GM23338 (cell line): ENCODE data around the gene LEMD2. TPM values are rescaled to one million over a fixed set of nuclear protein-coding genes. Genes with fewer than 3 reads are reported as not detected.

Experiments used
- ATAC-seq: fragments of 200-7000 bp; cut with Tn5 transposase; 3 replicates; pipeline ENCODE4 v1.9.1; 2020
- DNase-seq: peaks from one replicate; pipeline ENCODE4 v3.0.0-alpha.2; 2015; ENCODE audit warnings: low spot score
- H2AFZ ChIP-seq: fragments of 200-600 bp; sonication (generic); 2 replicates; pipeline ENCODE4 v1.8.0; 2016; ENCODE audit warnings: antibody characterized with exemption, mild to moderate bottlenecking, moderate library complexity
- H3F3A ChIP-seq: fragments of 200-600 bp; sonication (generic); replicated peaks from 2 replicates; pipeline ENCODE4 v1.8.0; 2017; ENCODE audit warnings: antibody characterized with exemption, mixed run types, low read depth
- H3K27ac ChIP-seq: fragments of 200-600 bp; sonication (generic); 2 replicates; pipeline ENCODE4 v1.6.1; 2016; ENCODE audit warnings: low read depth
- H3K27me3 ChIP-seq: fragments of 200-600 bp; sonication (generic); 2 replicates; pipeline ENCODE4 v1.8.0; 2016; ENCODE audit warnings: mild to moderate bottlenecking, mixed run types, moderate library complexity; ENCODE audit not compliant: insufficient read depth
- H3K36me3 ChIP-seq: fragments of 200-600 bp; sonication (generic); 2 replicates; pipeline ENCODE4 v1.8.0; 2016; ENCODE audit warnings: mild to moderate bottlenecking; ENCODE audit not compliant: insufficient read depth
- H3K4me1 ChIP-seq: fragments of 200-600 bp; sonication (generic); 2 replicates; pipeline ENCODE4 v1.8.0; 2016; ENCODE audit warnings: mild to moderate bottlenecking, moderate library complexity; ENCODE audit not compliant: insufficient read depth
- H3K4me2 ChIP-seq: fragments of 200-600 bp; sonication (generic); 2 replicates; pipeline ENCODE4 v1.7.1; 2017; ENCODE audit warnings: mixed run types
- H3K4me3 ChIP-seq: fragments of 200-600 bp; sonication (generic); 2 replicates; pipeline ENCODE4 v1.6.1; 2016; ENCODE audit warnings: mixed run types
- H3K79me2 ChIP-seq: fragments of 200-600 bp; sonication (generic); replicated peaks from 2 replicates; pipeline ENCODE4 v1.8.0; 2017; ENCODE audit warnings: mild to moderate bottlenecking; ENCODE audit not compliant: insufficient read depth
- H3K9me2 ChIP-seq: fragments of 200-600 bp; sonication (generic); 2 replicates; pipeline ENCODE4 v1.8.0; 2017; ENCODE audit not compliant: insufficient read depth
- H4K20me1 ChIP-seq: fragments of 200-600 bp; sonication (generic); replicated peaks from 2 replicates; pipeline ENCODE4 v1.8.0; 2017; ENCODE audit warnings: mild to moderate bottlenecking; ENCODE audit not compliant: insufficient read depth
- H3K27ac Mint-ChIP-seq: 2 replicates; pipeline ENCODE4 v1.8.0; 2020; ENCODE audit warnings: inconsistent platforms, mild to moderate bottlenecking, moderate library complexity, mixed read lengths
- H3K27me3 Mint-ChIP-seq: 3 replicates; pipeline ENCODE4 v1.8.0; 2022; ENCODE audit warnings: low read depth, mild to moderate bottlenecking, moderate library complexity, mixed read lengths, inconsistent platforms; ENCODE audit not compliant: insufficient read depth, poor library complexity
- H3K36me3 Mint-ChIP-seq: 3 replicates; pipeline ENCODE4 v1.8.0; 2021; ENCODE audit warnings: low read depth, mild to moderate bottlenecking, inconsistent platforms, moderate library complexity, mixed read lengths
- H3K4me1 Mint-ChIP-seq: 3 replicates; pipeline ENCODE4 v1.8.0; 2020; ENCODE audit warnings: mild to moderate bottlenecking, inconsistent platforms, mixed read lengths
- H3K4me3 Mint-ChIP-seq: 3 replicates; pipeline ENCODE4 v1.8.0; 2021; ENCODE audit warnings: moderate library complexity, mild to moderate bottlenecking, inconsistent platforms, mixed read lengths
- H3K9me3 Mint-ChIP-seq: 3 replicates; pipeline ENCODE4 v1.8.0; 2020; ENCODE audit warnings: moderate library complexity, mild to moderate bottlenecking, inconsistent platforms, mixed read lengths
- CREB1 ChIP-seq: fragments of 250-450 bp; sonication (Bioruptor Pico); IDR thresholded peaks from 2 replicates; pipeline ENCODE4 v1.5.0; 2020; ENCODE audit warnings: low read depth, mild to moderate bottlenecking, moderate library complexity
- EZH2 ChIP-seq: fragments of 200-600 bp; sonication (generic); IDR thresholded peaks from one replicate; pipeline ENCODE4 v1.8.0; 2017; ENCODE audit warnings: antibody characterized with exemption, mild to moderate bottlenecking, low read depth; ENCODE audit not compliant: unreplicated experiment
- EZH2phosphoT487 ChIP-seq: fragments of 200-600 bp; sonication (generic); IDR thresholded peaks from one replicate; pipeline ENCODE4 v1.8.1; 2018; ENCODE audit warnings: antibody characterized with exemption; ENCODE audit not compliant: unreplicated experiment
- JUNB ChIP-seq: IDR thresholded peaks from one replicate; pipeline ENCODE4 v1.6.1; 2016; ENCODE audit warnings: antibody characterized with exemption; ENCODE audit not compliant: unreplicated experiment
- NANOG ChIP-seq: IDR thresholded peaks from 2 replicates; pipeline ENCODE4 v1.6.1; 2016; ENCODE audit warnings: antibody characterized with exemption, borderline replicate concordance
- POLR2AphosphoS5 ChIP-seq: IDR thresholded peaks from 2 replicates; pipeline ENCODE4 v1.6.1; 2016; ENCODE audit warnings: antibody characterized with exemption, low read depth
- STAT1 ChIP-seq: IDR thresholded peaks from one replicate; pipeline ENCODE4 v1.6.1; 2016; ENCODE audit warnings: antibody characterized with exemption; ENCODE audit not compliant: unreplicated experiment
- ZNF114 ChIP-seq: fragments of 250-450 bp; sonication (Bioruptor Pico); IDR thresholded peaks from 2 replicates; pipeline ENCODE4 v1.5.0; 2020; ENCODE audit warnings: mild to moderate bottlenecking, moderate library complexity
- ZNF331 ChIP-seq: fragments of 250-450 bp; sonication (Bioruptor Pico); IDR thresholded peaks from 2 replicates; pipeline ENCODE4 v1.5.0; 2020; ENCODE audit warnings: low read depth, mild to moderate bottlenecking, moderate library complexity
- polyA plus RNA-seq: library from polyadenylated mRNA; unstranded; fragments of >200 nt; fragmentation: Nextera tagmentation; extraction: Ambion mirVana; gene quantifications from 2 replicates; pipeline ENCODE4 v1.2.1, GENCODE V29; 2016
- total RNA-seq: library from RNA; depleted of rRNA; stranded (reverse); fragments of >200 nt; shearing (Covaris generic); gene quantifications from 2 replicates; pipeline ENCODE4 v1.2.3, GENCODE V29; 2014
- TF ChIP-seq, protein P1 (sequence below): IDR thresholded peaks from one replicate; pipeline ENCODE4 v1.6.1; 2018; ENCODE audit warnings: antibody characterized with exemption; ENCODE audit not compliant: unreplicated experiment
- TF ChIP-seq, protein P2 (sequence below): IDR thresholded peaks from 2 replicates; pipeline ENCODE4 v1.6.1; 2016; ENCODE audit warnings: antibody characterized with exemption
- TF ChIP-seq, protein P3 (sequence below): fragments of 250-450 bp; sonication (Bioruptor Pico); IDR thresholded peaks from 2 replicates; pipeline ENCODE4 v1.5.0; 2020; ENCODE audit warnings: mild to moderate bottlenecking, moderate library complexity
- TF ChIP-seq, protein P4 (sequence below), 2 experiments: fragments of 200-600 bp in 1 of 2; sonication (generic) in 1 of 2; conservative IDR thresholded peaks; 2 replicates each; pipeline versions ENCODE4 v1.5.1 to v1.6.1; 2016 to 2017; ENCODE audit warnings: antibody characterized with exemption in 2 of 2, low read depth in 2 of 2, mild to moderate bottlenecking in 2 of 2, moderate library complexity in 1 of 2

LEMD2 gene
- total and polyA plus RNA-seq, 2 experiments from 2014 or later, result 28.6 to 64.7 TPM

DNA sequence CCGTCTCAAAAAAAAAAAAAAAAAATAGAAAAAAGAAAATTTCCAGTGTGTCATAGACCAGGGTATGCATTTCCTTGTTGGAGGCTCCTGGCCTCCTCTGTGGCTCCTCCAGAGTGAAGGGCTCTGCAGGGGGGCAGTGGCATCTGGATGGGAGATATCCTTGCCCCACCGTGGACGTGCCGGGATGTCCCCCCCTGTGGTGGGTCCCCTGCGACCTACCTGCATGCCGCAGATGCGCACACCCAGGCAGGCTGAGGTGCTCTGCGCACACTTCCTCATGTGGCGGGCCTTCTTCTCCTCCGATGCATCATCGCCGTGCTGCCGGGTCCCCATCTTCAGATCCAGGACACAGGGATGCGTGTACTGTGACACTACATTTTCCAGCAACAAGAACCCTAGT, 63.7 kb downstream of the LEMD2 start:
- Histone ChIP-seq H3K4me2 (no peak overlapping the region), H3K27me3 (no peaks in the 10 kb centered on the region), H3K36me3 (no peaks in the 10 kb centered on the region), H4K20me1 (no peaks in the 10 kb centered on the region), H3K27ac (no peak overlapping the region), H3K79me2 (no peaks in the 10 kb centered on the region), H3K9me2 (no peaks in the 10 kb centered on the region), H3F3A (no peaks in the 10 kb centered on the region), H2AFZ (no peak overlapping the region), H3K4me1 (no peaks in the 10 kb centered on the region), H3K4me3 (no peak overlapping the region)
- ATAC-seq, result no peak; the same call in 2 of the 3 replicates
- TF ChIP-seq EZH2, result no peak
- TF ChIP-seq, protein P1, sequence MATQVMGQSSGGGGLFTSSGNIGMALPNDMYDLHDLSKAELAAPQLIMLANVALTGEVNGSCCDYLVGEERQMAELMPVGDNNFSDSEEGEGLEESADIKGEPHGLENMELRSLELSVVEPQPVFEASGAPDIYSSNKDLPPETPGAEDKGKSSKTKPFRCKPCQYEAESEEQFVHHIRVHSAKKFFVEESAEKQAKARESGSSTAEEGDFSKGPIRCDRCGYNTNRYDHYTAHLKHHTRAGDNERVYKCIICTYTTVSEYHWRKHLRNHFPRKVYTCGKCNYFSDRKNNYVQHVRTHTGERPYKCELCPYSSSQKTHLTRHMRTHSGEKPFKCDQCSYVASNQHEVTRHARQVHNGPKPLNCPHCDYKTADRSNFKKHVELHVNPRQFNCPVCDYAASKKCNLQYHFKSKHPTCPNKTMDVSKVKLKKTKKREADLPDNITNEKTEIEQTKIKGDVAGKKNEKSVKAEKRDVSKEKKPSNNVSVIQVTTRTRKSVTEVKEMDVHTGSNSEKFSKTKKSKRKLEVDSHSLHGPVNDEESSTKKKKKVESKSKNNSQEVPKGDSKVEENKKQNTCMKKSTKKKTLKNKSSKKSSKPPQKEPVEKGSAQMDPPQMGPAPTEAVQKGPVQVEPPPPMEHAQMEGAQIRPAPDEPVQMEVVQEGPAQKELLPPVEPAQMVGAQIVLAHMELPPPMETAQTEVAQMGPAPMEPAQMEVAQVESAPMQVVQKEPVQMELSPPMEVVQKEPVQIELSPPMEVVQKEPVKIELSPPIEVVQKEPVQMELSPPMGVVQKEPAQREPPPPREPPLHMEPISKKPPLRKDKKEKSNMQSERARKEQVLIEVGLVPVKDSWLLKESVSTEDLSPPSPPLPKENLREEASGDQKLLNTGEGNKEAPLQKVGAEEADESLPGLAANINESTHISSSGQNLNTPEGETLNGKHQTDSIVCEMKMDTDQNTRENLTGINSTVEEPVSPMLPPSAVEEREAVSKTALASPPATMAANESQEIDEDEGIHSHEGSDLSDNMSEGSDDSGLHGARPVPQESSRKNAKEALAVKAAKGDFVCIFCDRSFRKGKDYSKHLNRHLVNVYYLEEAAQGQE, result no peak
- TF ChIP-seq EZH2phosphoT487, result no peak
- no peak for TF ChIP-seq NANOG
- TF ChIP-seq STAT1, result no peak
- TF ChIP-seq ZNF114 (CRISPR knock-in tag), result no peak
- TF ChIP-seq, protein P2, sequence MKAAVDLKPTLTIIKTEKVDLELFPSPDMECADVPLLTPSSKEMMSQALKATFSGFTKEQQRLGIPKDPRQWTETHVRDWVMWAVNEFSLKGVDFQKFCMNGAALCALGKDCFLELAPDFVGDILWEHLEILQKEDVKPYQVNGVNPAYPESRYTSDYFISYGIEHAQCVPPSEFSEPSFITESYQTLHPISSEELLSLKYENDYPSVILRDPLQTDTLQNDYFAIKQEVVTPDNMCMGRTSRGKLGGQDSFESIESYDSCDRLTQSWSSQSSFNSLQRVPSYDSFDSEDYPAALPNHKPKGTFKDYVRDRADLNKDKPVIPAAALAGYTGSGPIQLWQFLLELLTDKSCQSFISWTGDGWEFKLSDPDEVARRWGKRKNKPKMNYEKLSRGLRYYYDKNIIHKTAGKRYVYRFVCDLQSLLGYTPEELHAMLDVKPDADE, result no peak
- no peak for TF ChIP-seq CREB1 (CRISPR knock-in tag)
- no peak for TF ChIP-seq JUNB
- TF ChIP-seq, protein P3, sequence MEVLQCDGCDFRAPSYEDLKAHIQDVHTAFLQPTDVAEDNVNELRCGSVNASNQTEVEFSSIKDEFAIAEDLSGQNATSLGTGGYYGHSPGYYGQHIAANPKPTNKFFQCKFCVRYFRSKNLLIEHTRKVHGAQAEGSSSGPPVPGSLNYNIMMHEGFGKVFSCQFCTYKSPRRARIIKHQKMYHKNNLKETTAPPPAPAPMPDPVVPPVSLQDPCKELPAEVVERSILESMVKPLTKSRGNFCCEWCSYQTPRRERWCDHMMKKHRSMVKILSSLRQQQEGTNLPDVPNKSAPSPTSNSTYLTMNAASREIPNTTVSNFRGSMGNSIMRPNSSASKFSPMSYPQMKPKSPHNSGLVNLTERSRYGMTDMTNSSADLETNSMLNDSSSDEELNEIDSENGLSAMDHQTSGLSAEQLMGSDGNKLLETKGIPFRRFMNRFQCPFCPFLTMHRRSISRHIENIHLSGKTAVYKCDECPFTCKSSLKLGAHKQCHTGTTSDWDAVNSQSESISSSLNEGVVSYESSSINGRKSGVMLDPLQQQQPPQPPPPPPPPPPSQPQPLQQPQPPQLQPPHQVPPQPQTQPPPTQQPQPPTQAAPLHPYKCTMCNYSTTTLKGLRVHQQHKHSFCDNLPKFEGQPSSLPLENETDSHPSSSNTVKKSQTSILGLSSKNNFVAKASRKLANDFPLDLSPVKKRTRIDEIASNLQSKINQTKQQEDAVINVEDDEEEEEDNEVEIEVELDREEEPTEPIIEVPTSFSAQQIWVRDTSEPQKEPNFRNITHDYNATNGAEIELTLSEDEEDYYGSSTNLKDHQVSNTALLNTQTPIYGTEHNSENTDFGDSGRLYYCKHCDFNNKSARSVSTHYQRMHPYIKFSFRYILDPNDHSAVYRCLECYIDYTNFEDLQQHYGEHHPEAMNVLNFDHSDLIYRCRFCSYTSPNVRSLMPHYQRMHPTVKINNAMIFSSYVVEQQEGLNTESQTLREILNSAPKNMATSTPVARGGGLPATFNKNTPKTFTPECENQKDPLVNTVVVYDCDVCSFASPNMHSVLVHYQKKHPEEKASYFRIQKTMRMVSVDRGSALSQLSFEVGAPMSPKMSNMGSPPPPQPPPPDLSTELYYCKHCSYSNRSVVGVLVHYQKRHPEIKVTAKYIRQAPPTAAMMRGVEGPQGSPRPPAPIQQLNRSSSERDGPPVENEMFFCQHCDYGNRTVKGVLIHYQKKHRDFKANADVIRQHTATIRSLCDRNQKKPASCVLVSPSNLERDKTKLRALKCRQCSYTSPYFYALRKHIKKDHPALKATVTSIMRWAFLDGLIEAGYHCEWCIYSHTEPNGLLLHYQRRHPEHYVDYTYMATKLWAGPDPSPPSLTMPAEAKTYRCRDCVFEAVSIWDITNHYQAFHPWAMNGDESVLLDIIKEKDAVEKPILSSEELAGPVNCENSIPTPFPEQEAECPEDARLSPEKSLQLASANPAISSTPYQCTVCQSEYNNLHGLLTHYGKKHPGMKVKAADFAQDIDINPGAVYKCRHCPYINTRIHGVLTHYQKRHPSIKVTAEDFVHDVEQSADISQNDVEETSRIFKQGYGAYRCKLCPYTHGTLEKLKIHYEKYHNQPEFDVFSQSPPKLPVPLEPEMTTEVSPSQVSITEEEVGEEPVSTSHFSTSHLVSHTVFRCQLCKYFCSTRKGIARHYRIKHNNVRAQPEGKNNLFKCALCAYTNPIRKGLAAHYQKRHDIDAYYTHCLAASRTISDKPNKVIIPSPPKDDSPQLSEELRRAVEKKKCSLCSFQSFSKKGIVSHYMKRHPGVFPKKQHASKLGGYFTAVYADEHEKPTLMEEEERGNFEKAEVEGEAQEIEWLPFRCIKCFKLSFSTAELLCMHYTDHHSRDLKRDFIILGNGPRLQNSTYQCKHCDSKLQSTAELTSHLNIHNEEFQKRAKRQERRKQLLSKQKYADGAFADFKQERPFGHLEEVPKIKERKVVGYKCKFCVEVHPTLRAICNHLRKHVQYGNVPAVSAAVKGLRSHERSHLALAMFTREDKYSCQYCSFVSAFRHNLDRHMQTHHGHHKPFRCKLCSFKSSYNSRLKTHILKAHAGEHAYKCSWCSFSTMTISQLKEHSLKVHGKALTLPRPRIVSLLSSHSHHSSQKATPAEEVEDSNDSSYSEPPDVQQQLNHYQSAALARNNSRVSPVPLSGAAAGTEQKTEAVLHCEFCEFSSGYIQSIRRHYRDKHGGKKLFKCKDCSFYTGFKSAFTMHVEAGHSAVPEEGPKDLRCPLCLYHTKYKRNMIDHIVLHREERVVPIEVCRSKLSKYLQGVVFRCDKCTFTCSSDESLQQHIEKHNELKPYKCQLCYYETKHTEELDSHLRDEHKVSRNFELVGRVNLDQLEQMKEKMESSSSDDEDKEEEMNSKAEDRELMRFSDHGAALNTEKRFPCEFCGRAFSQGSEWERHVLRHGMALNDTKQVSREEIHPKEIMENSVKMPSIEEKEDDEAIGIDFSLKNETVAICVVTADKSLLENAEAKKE (CRISPR knock-in tag), result no peak
- TF ChIP-seq ZNF331 (CRISPR knock-in tag), result no peak
- TF ChIP-seq POLR2AphosphoS5, result no peak
- TF ChIP-seq, protein P4, sequence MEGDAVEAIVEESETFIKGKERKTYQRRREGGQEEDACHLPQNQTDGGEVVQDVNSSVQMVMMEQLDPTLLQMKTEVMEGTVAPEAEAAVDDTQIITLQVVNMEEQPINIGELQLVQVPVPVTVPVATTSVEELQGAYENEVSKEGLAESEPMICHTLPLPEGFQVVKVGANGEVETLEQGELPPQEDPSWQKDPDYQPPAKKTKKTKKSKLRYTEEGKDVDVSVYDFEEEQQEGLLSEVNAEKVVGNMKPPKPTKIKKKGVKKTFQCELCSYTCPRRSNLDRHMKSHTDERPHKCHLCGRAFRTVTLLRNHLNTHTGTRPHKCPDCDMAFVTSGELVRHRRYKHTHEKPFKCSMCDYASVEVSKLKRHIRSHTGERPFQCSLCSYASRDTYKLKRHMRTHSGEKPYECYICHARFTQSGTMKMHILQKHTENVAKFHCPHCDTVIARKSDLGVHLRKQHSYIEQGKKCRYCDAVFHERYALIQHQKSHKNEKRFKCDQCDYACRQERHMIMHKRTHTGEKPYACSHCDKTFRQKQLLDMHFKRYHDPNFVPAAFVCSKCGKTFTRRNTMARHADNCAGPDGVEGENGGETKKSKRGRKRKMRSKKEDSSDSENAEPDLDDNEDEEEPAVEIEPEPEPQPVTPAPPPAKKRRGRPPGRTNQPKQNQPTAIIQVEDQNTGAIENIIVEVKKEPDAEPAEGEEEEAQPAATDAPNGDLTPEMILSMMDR (conservative IDR thresholded peaks at IDR 0.05; ENCODE audit: low read depth in 2 of 2), result no peak
- no peak overlapping the region for H3K27ac Mint-ChIP-seq
- H3K36me3 Mint-ChIP-seq, result no peaks in the 10 kb centered on the region
- H3K27me3 Mint-ChIP-seq, result peaks cover 6% of the 10 kb centered on the region
- peaks cover 24% of the 10 kb centered on the region for H3K4me1 Mint-ChIP-seq
- H3K9me3 Mint-ChIP-seq, result no peaks in the 10 kb centered on the region
- DNase-seq, result no peak
- no peak overlapping the region for H3K4me3 Mint-ChIP-seq
